ENCODE results near the gene SRGAP1.

GRCh38 chr12:63862187-63862968 is 17.9 kb downstream of the SRGAP1 start:
- TF ChIP-seq CTCF (IDR thresholded peaks at IDR 0.05; ENCODE audit: poor library complexity) = no peak
- no peak for TF ChIP-seq EZH2phosphoT487 (IDR thresholded peaks at IDR 0.05; ENCODE audit: low read depth, severe bottlenecking, unreplicated experiment)
- no peak for TF ChIP-seq EZH2 (IDR thresholded peaks at IDR 0.05; ENCODE audit: borderline replicate concordance)
